Liver (tissue), 9 donors: Measurements from ENCODE around the gene MPZL2. TPM values are rescaled to one million over a fixed set of nuclear protein-coding genes. Genes with fewer than 3 reads are reported as not detected.

ENCODE experiments used
- DNase-seq: peaks from one replicate; pipeline ENCODE4 v3.0.0-alpha.2; 2017; ENCODE audit warnings: low spot score
- H3K27ac ChIP-seq, 2 donors: one replicate each; pipeline ENCODE4 v1.7.0; 2013; ENCODE audit warnings: inconsistent platforms in 2 of 2, low read length in 2 of 2, control low read depth in 1 of 2, low read depth in 1 of 2, mild to moderate bottlenecking in 1 of 2
- H3K27me3 ChIP-seq, 4 donors: one replicate each; pipeline versions ENCODE4 v1.6.1 to v1.7.0; 2013; ENCODE audit warnings: low read length in 3 of 4, inconsistent platforms in 1 of 4, mild to moderate bottlenecking in 1 of 4, moderate library complexity in 1 of 4; ENCODE audit not compliant: control insufficient read depth in 4 of 4, insufficient read depth in 4 of 4
- H3K36me3 ChIP-seq, 4 donors: one replicate each; pipeline versions ENCODE4 v1.6.1 to v1.7.0; 2013; ENCODE audit warnings: low read length in 3 of 4, mild to moderate bottlenecking in 3 of 4, low read depth in 1 of 4, moderate library complexity in 1 of 4; ENCODE audit not compliant: control insufficient read depth in 4 of 4, insufficient read depth in 3 of 4
- H3K4me1 ChIP-seq, 4 donors: one replicate each; pipeline versions ENCODE4 v1.6.1 to v1.7.0; 2013; ENCODE audit warnings: low read length in 3 of 4, mild to moderate bottlenecking in 3 of 4, moderate library complexity in 1 of 4; ENCODE audit not compliant: control insufficient read depth in 4 of 4, insufficient read depth in 4 of 4
- H3K4me3 ChIP-seq, 3 donors: one replicate each; pipeline versions ENCODE4 v1.6.1 to v1.7.0; 2013; ENCODE audit warnings: low read length in 3 of 3, control low read depth in 1 of 3, low read depth in 1 of 3, mild to moderate bottlenecking in 1 of 3
- H3K9ac ChIP-seq, 2 donors: one replicate each; pipeline ENCODE4 v1.7.0; 2013; ENCODE audit warnings: low read length in 2 of 2, mild to moderate bottlenecking in 2 of 2, moderate library complexity in 2 of 2, control low read depth in 1 of 2, low read depth in 1 of 2
- H3K9me3 ChIP-seq, 4 donors: one replicate each; pipeline versions ENCODE4 v1.6.1 to v1.7.0; 2013; ENCODE audit warnings: low read length in 3 of 4; ENCODE audit not compliant: control insufficient read depth in 4 of 4
- EGR1 ChIP-seq, 2 donors: IDR thresholded peaks; 2 replicates each; pipeline ENCODE4 v1.6.1; 2016 to 2018; ENCODE audit warnings: antibody characterized with exemption in 2 of 2, low read depth in 2 of 2
- FOXA1 ChIP-seq: IDR thresholded peaks from 2 replicates; pipeline ENCODE4 v1.6.1; 2016; ENCODE audit warnings: antibody characterized with exemption
- FOXA2 ChIP-seq: IDR thresholded peaks from 2 replicates; pipeline ENCODE4 v1.6.1; 2016; ENCODE audit warnings: antibody characterized with exemption
- HNF4A ChIP-seq, 2 donors: conservative IDR thresholded peaks; 2 replicates each; pipeline ENCODE4 v1.6.1; 2016; ENCODE audit warnings: antibody characterized with exemption in 2 of 2, mild to moderate bottlenecking in 2 of 2
- HNF4G ChIP-seq: IDR thresholded peaks from 2 replicates; pipeline ENCODE4 v1.6.1; 2016; ENCODE audit warnings: antibody characterized with exemption
- MAX ChIP-seq: IDR thresholded peaks from 2 replicates; pipeline ENCODE4 v1.6.1; 2016; ENCODE audit warnings: antibody characterized with exemption
- NR2F2 ChIP-seq: IDR thresholded peaks from 2 replicates; pipeline ENCODE4 v1.6.1; 2016; ENCODE audit warnings: antibody characterized with exemption
- RAD21 ChIP-seq, 2 donors: IDR thresholded peaks; 2 replicates each; pipeline ENCODE4 v1.6.1; 2016; ENCODE audit warnings: antibody characterized with exemption in 2 of 2, mild to moderate bottlenecking in 2 of 2
- REST ChIP-seq: IDR thresholded peaks from 2 replicates; pipeline ENCODE4 v1.6.1; 2016; ENCODE audit warnings: antibody characterized with exemption, mild to moderate bottlenecking
- RXRA ChIP-seq, 2 donors: IDR thresholded peaks; 2 replicates each; pipeline ENCODE4 v1.6.1; 2017 to 2018; ENCODE audit warnings: antibody characterized with exemption in 2 of 2, mild to moderate bottlenecking in 1 of 2
- SP1 ChIP-seq: IDR thresholded peaks from 2 replicates; pipeline ENCODE4 v1.6.1; 2018; ENCODE audit warnings: antibody characterized with exemption, mild to moderate bottlenecking
- TAF1 ChIP-seq: conservative IDR thresholded peaks from 2 replicates; pipeline ENCODE4 v1.6.1; 2016; ENCODE audit warnings: antibody characterized with exemption, mild to moderate bottlenecking
- YY1 ChIP-seq: IDR thresholded peaks from 2 replicates; pipeline ENCODE4 v1.6.1; 2016; ENCODE audit warnings: antibody characterized with exemption, mild to moderate bottlenecking
- WGBS: extraction: QIAGEN DNeasy Blood & Tissue Kit; methylation state at CpG from one replicate; pipeline ENCODE4 v1.1.7; 2013; 5-methylcytosine and 5-hydroxymethylcytosine counted together
- polyA plus RNA-seq, 2 donors: library from polyadenylated mRNA; stranded (reverse) in 1 of 2; unstranded in 1 of 2; fragments of 200-250 nt in 1 of 2; fragments of >200 nt in 1 of 2; fragmentation: Nextera tagmentation in 1 of 2; extraction: Ambion mirVana in 1 of 2; gene quantifications; one replicate each; pipeline versions ENCODE4 v1.2.1 to v1.2.3, GENCODE V29; 2013 to 2015
- total RNA-seq, 2 donors: library from RNA; depleted of rRNA; stranded (reverse); fragments of >200 nt; gene quantifications; one replicate each; pipeline ENCODE4 v1.2.3, GENCODE V29; 2014
- TF ChIP-seq, protein P1 (sequence below): IDR thresholded peaks from 2 replicates; pipeline ENCODE4 v1.6.1; 2016; ENCODE audit warnings: antibody characterized with exemption
- TF ChIP-seq, protein P2 (sequence below): IDR thresholded peaks from 2 replicates; pipeline ENCODE4 v1.6.1; 2016; ENCODE audit warnings: antibody characterized with exemption
- TF ChIP-seq, protein P3 (sequence below): fragments of 150-350 bp; IDR thresholded peaks from 2 replicates; pipeline ENCODE4 v1.5.1; 2017; ENCODE audit warnings: improper control_type of control experiment, low read depth, low read length; ENCODE audit not compliant: missing input control
- donor health status: healthy.
- donor health status: healthy.
- donor health status: healthy.
- donor health status: healthy.
- donor health status: healthy.

Gene MPZL2
- total and polyA plus RNA-seq, 4 donors: 8.4 to 17.2 (median 11.9) TPM

- WGBS: 86% methylated on average over 1 of the region's 1 CpG
- no peak overlapping the region for H3K27ac ChIP-seq
Observed at GRCh38 chr11:118276422-118276821, 12.3 kb upstream of the MPZL2 start.

GRCh38 chr11:118275176-118275575 is 11.1 kb upstream of the MPZL2 start:
- TF ChIP-seq EGR1 (IDR thresholded peaks at IDR 0.05; ENCODE audit: low read depth in 2 of 2) (no peak), FOXA1 (no peak), MAX (no peak), REST (no peak), HNF4A (conservative IDR thresholded peaks at IDR 0.05) (no peak), RAD21 (IDR thresholded peaks at IDR 0.05) (no peak)
- H3K4me3 ChIP-seq: no peak overlapping the region
- no peaks in the 10 kb centered on the region for H3K27me3 ChIP-seq
- no peak overlapping the region for H3K27ac ChIP-seq
- H3K9ac ChIP-seq: no peak overlapping the region
- H3K4me1 ChIP-seq: no peaks in the 10 kb centered on the region
- WGBS: 74% methylated on average over 4 of the region's 4 CpGs
- no peaks in the 10 kb centered on the region for H3K9me3 ChIP-seq
- H3K36me3 ChIP-seq: no peaks in the 10 kb centered on the region
- DNase-seq: no peak

More at GRCh38 chr11:118276422-118276821, 12.3 kb upstream of the MPZL2 start:
- Histone ChIP-seq H3K4me3 (no peak overlapping the region), H3K36me3 (no peaks in the 10 kb centered on the region), H3K4me1 (no peaks in the 10 kb centered on the region), H3K9ac (no peak overlapping the region), H3K27me3 (no peaks in the 10 kb centered on the region), H3K9me3 (no peaks in the 10 kb centered on the region)
- TF ChIP-seq TAF1 (no peak), FOXA2 (no peak), YY1 (no peak), HNF4G (no peak), SP1 (no peak), EGR1 (IDR thresholded peaks at IDR 0.05; ENCODE audit: low read depth in 2 of 2) (no peak), RXRA (IDR thresholded peaks at IDR 0.05) (no peak), RAD21 (IDR thresholded peaks at IDR 0.05) (no peak)
- TF ChIP-seq, protein P1, sequence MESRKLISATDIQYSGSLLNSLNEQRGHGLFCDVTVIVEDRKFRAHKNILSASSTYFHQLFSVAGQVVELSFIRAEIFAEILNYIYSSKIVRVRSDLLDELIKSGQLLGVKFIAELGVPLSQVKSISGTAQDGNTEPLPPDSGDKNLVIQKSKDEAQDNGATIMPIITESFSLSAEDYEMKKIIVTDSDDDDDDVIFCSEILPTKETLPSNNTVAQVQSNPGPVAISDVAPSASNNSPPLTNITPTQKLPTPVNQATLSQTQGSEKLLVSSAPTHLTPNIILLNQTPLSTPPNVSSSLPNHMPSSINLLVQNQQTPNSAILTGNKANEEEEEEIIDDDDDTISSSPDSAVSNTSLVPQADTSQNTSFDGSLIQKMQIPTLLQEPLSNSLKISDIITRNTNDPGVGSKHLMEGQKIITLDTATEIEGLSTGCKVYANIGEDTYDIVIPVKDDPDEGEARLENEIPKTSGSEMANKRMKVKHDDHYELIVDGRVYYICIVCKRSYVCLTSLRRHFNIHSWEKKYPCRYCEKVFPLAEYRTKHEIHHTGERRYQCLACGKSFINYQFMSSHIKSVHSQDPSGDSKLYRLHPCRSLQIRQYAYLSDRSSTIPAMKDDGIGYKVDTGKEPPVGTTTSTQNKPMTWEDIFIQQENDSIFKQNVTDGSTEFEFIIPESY: no peak
- TF ChIP-seq, protein P2, sequence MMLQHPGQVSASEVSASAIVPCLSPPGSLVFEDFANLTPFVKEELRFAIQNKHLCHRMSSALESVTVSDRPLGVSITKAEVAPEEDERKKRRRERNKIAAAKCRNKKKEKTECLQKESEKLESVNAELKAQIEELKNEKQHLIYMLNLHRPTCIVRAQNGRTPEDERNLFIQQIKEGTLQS: no peak
- DNase-seq: no peak

GRCh38 chr11:118274186-118274585 is 10.1 kb upstream of the MPZL2 start:
- WGBS: 81% methylated on average over 2 of the region's 2 CpGs
- no peak overlapping the region for H3K9ac ChIP-seq
- no peaks in the 10 kb centered on the region for H3K9me3 ChIP-seq
- no peaks in the 10 kb centered on the region for H3K27me3 ChIP-seq
- H3K36me3 ChIP-seq: no peaks in the 10 kb centered on the region
- DNase-seq: no peak
- no peak overlapping the region for H3K27ac ChIP-seq
- no peaks in the 10 kb centered on the region for H3K4me1 ChIP-seq
- H3K4me3 ChIP-seq: no peak overlapping the region
- TF ChIP-seq, protein P2: no peak
- TF ChIP-seq REST: no peak
- no peak for TF ChIP-seq RAD21 (IDR thresholded peaks at IDR 0.05)
- TF ChIP-seq, protein P3, sequence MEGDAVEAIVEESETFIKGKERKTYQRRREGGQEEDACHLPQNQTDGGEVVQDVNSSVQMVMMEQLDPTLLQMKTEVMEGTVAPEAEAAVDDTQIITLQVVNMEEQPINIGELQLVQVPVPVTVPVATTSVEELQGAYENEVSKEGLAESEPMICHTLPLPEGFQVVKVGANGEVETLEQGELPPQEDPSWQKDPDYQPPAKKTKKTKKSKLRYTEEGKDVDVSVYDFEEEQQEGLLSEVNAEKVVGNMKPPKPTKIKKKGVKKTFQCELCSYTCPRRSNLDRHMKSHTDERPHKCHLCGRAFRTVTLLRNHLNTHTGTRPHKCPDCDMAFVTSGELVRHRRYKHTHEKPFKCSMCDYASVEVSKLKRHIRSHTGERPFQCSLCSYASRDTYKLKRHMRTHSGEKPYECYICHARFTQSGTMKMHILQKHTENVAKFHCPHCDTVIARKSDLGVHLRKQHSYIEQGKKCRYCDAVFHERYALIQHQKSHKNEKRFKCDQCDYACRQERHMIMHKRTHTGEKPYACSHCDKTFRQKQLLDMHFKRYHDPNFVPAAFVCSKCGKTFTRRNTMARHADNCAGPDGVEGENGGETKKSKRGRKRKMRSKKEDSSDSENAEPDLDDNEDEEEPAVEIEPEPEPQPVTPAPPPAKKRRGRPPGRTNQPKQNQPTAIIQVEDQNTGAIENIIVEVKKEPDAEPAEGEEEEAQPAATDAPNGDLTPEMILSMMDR: no peak
- no peak for TF ChIP-seq RXRA (IDR thresholded peaks at IDR 0.05)
- TF ChIP-seq FOXA2: no peak
- no peak for TF ChIP-seq HNF4G
- TF ChIP-seq TAF1: no peak
- no peak for TF ChIP-seq FOXA1
- TF ChIP-seq NR2F2: no peak
- no peak for TF ChIP-seq HNF4A (conservative IDR thresholded peaks at IDR 0.05)
